Uterus (tissue), 4 donors: ENCODE results near the gene CREB1. TPM values are rescaled to one million over a fixed set of nuclear protein-coding genes. Genes with fewer than 3 reads are reported as not detected.
"Not testable (repeated sequence)": the region's sequence is repeated elsewhere in the genome, so short reads cannot be mapped to it uniquely, and the experiment has no call there.

Experiments used
- DNase-seq, 2 donors: peaks; one replicate each; pipeline ENCODE4 v3.0.0-alpha.2; 2019 to 2020
- H3K27ac ChIP-seq, 2 donors: fragments of 200-600 bp; sonication (generic); 1 replicate in 1 of 2; 2 replicates in 1 of 2; pipeline ENCODE4 v1.5.1; 2016 to 2018
- H3K27me3 ChIP-seq, 2 donors: fragments of 200-600 bp; sonication (generic); one replicate each; pipeline ENCODE4 v1.5.1; 2018 to 2019; ENCODE audit warnings: control low read depth in 1 of 2
- H3K36me3 ChIP-seq, 2 donors: fragments of 200-600 bp; sonication (generic); one replicate each; pipeline ENCODE4 v1.5.1; 2019; ENCODE audit warnings: control low read depth in 1 of 2
- H3K4me1 ChIP-seq, 2 donors: fragments of 200-600 bp; sonication (generic); one replicate each; pipeline ENCODE4 v1.5.1; 2018 to 2019; ENCODE audit warnings: control low read depth in 1 of 2
- H3K4me3 ChIP-seq, 2 donors: fragments of 200-600 bp; sonication (generic); 1 replicate in 1 of 2; 2 replicates in 1 of 2; pipeline ENCODE4 v1.5.1; 2018 to 2019; ENCODE audit warnings: mild to moderate bottlenecking in 1 of 2
- H3K9me3 ChIP-seq, 2 donors: fragments of 200-600 bp; sonication (generic); one replicate each; pipeline ENCODE4 v1.5.1; 2019; ENCODE audit warnings: control low read depth in 1 of 2
- POLR2A ChIP-seq, 2 donors: fragments of 450-650 bp; IDR thresholded peaks; one replicate each; pipeline ENCODE4 v1.6.1; 2016; ENCODE audit warnings: antibody characterized with exemption in 2 of 2, mild to moderate bottlenecking in 1 of 2, moderate library complexity in 1 of 2
- intact Hi-C: fragments of 100-400 bp; cut with DNase I; formaldehyde crosslinking; loops from one replicate; pipeline ENCODE4 v1.15.1; 2023; ENCODE audit warnings: low total_unique reads
- total RNA-seq, 4 donors: library from RNA; depleted of rRNA in 3 of 4; stranded (reverse); fragments of >200 nt in 3 of 4; gene quantifications; one replicate each; pipeline versions ENCODE4 v1.1.0 to v1.2.4, GENCODE V29; 2014 to 2023
- TF ChIP-seq, protein P1 (sequence below), 4 experiments: fragments of 200-600 bp in 2 of 4; fragments of 450-650 bp in 2 of 4; sonication (generic) in 2 of 4; IDR thresholded peaks; one replicate each; pipeline ENCODE4 v1.5.1; 2016 to 2019; ENCODE audit warnings: antibody characterized with exemption in 4 of 4, mild to moderate bottlenecking in 2 of 4, moderate library complexity in 1 of 4
- donor health status: DM: yes; HTN: yes; CAD: no.

The CREB1 gene
- total RNA-seq, 4 donors from 2014 or later, result 36.5 to 96.5 (median 71.7) TPM

- Histone ChIP-seq H3K36me3 (no peaks in the 10 kb centered on the region), H3K9me3 (no peaks in the 10 kb centered on the region), H3K27ac (no peak overlapping the region), H3K4me1 (no peaks in the 10 kb centered on the region), H3K27me3 (no peaks in the 10 kb centered on the region), H3K4me3 (no peak overlapping the region)
- no peak for DNase-seq
- TF ChIP-seq, protein P1, sequence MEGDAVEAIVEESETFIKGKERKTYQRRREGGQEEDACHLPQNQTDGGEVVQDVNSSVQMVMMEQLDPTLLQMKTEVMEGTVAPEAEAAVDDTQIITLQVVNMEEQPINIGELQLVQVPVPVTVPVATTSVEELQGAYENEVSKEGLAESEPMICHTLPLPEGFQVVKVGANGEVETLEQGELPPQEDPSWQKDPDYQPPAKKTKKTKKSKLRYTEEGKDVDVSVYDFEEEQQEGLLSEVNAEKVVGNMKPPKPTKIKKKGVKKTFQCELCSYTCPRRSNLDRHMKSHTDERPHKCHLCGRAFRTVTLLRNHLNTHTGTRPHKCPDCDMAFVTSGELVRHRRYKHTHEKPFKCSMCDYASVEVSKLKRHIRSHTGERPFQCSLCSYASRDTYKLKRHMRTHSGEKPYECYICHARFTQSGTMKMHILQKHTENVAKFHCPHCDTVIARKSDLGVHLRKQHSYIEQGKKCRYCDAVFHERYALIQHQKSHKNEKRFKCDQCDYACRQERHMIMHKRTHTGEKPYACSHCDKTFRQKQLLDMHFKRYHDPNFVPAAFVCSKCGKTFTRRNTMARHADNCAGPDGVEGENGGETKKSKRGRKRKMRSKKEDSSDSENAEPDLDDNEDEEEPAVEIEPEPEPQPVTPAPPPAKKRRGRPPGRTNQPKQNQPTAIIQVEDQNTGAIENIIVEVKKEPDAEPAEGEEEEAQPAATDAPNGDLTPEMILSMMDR (IDR thresholded peaks at IDR 0.05), result no peak
- TF ChIP-seq POLR2A (IDR thresholded peaks at IDR 0.05), result no peak
- intact Hi-C loops, result no loop called here
Observed at GRCh38 chr2:207491086-207491485, 38.7 kb upstream of the CREB1 start.

- Histone ChIP-seq H3K4me1 (no peaks in the 10 kb centered on the region), H3K27me3 (no peaks in the 10 kb centered on the region), H3K9me3 (no peaks in the 10 kb centered on the region), H3K4me3 (no peak overlapping the region), H3K36me3 (no peaks in the 10 kb centered on the region), H3K27ac (no peak overlapping the region)
- intact Hi-C loops, result no loop called here
- DNase-seq, result no peak
- TF ChIP-seq, protein P1 (IDR thresholded peaks at IDR 0.05), result no peak
- no peak for TF ChIP-seq POLR2A (IDR thresholded peaks at IDR 0.05)
Observed at GRCh38 chr2:207491956-207492355, 37.8 kb upstream of the CREB1 start.

- Histone ChIP-seq H3K27me3 (no peaks in the 10 kb centered on the region), H3K4me3 (no peak overlapping the region), H3K9me3 (no peaks in the 10 kb centered on the region), H3K4me1 (no peaks in the 10 kb centered on the region), H3K36me3 (no peaks in the 10 kb centered on the region), H3K27ac (no peak overlapping the region)
- intact Hi-C loops, result no loop called here
- no peak for DNase-seq
- no peak for TF ChIP-seq POLR2A (IDR thresholded peaks at IDR 0.05)
- TF ChIP-seq, protein P1 (IDR thresholded peaks at IDR 0.05), result no peak
Observed at GRCh38 chr2:207492461-207492860, 37.3 kb upstream of the CREB1 start.

DNA sequence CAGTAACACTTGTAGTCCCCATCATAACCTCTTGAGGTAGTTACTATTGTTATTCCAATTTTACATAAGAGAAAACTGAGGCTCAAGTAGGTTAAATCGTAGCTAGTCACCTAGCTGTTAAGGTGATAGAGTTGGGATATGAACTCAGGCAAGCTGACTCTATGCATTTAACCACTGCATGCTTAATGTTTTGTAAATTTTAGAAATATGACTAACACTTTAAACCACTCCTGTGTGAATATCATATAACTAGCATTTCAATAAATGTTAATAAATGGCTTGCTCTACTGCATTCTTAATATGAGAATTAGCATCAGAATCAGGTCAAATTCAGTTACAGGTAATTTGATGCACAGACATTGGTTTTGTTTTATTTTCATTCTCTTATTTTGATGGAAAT is 35.6 kb upstream of the CREB1 start:
- intact Hi-C loops, result no loop called here
- no peak for TF ChIP-seq POLR2A (IDR thresholded peaks at IDR 0.05)
- TF ChIP-seq, protein P1 (IDR thresholded peaks at IDR 0.05), result no peak
- no peak for DNase-seq

DNA sequence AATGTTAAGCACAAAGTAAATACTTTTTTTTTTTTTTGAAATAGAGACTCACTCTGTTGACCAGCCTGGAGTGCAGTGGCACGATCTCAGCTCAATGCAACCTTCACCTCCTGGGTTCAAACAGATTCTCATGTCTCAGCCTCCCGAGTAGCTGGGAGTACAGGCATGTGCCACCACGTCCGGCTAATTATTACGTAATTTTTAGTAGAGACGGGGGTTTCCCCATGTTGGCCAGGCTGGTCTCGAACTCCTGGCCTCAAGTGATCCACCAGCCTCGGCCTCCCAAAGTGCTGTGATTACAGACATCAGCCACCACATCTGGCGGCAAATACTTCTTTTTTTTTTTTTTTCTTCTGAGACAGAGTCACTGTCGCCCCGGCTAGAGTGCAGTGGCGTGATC is 32.8 kb upstream of the CREB1 start:
- H3K9me3 ChIP-seq, DNase-seq, H3K4me3 ChIP-seq, H3K27ac ChIP-seq, H3K36me3 ChIP-seq, intact Hi-C loops, H3K27me3 ChIP-seq, H3K4me1 ChIP-seq: not testable (repeated sequence)

More for the DNA sequence above, 35.6 kb upstream of the CREB1 start:
- H3K9me3 ChIP-seq, result no peaks in the 10 kb centered on the region
- H3K27ac ChIP-seq, result no peak overlapping the region
- H3K27me3 ChIP-seq, result no peaks in the 10 kb centered on the region
- no peaks in the 10 kb centered on the region for H3K4me1 ChIP-seq
- H3K4me3 ChIP-seq, result no peak overlapping the region
- no peaks in the 10 kb centered on the region for H3K36me3 ChIP-seq

DNA sequence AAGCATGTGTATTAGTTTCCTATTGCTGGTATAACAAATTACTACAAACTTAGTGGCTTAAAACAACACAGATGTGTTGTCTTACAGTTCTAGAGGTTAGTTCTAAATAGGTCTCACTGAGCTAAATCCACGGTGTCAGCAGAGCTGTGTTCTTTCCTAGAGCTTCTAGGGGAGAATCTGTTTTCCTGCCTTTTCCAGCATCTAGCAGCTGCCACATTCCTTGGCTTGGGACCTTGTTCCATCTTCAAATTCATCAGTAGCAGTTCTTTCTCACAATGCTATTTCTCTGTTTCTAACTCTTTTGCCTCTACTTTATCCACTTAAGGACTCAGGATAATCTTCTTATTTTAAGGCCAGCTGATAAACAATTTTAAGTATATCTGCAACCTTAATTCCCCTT is 32.2 kb upstream of the CREB1 start:
- Histone ChIP-seq H3K4me3 (no peak overlapping the region), H3K4me1 (no peaks in the 10 kb centered on the region), H3K9me3 (no peaks in the 10 kb centered on the region), H3K27me3 (no peaks in the 10 kb centered on the region), H3K27ac (no peak overlapping the region), H3K36me3 (no peaks in the 10 kb centered on the region)
- TF ChIP-seq POLR2A (IDR thresholded peaks at IDR 0.05), result no peak
- TF ChIP-seq, protein P1 (IDR thresholded peaks at IDR 0.05), result no peak
- intact Hi-C loops, result no loop called here
- no peak for DNase-seq
